GM12878 (cell line): ENCODE data around the gene MYBPC1. TPM values are rescaled to one million over a fixed set of nuclear protein-coding genes. Genes with fewer than 3 reads are reported as not detected.
"Not testable (repeated sequence)": the region's sequence is repeated elsewhere in the genome, so short reads cannot be mapped to it uniquely, and the experiment has no call there.

ENCODE experiments used
- ATAC-seq: fragments of 200-7000 bp; cut with Tn5 transposase; 3 replicates; pipeline ENCODE4 v1.9.1; 2020; ENCODE audit warnings: mild to moderate bottlenecking, moderate library complexity
- BruUV-seq: library from RNA; stranded (reverse); fragments of 400-500 nt; replicated peaks from 2 replicates; lab custom pipeline; 2021; lab: Mats Ljungman, UMichigan
- CTCF ChIA-PET: fragments of 300-600 bp; sonication (Branson Sonifier 250); formaldehyde crosslinking; extraction: SDS; loops from one replicate; lab custom pipeline; 2021; ENCODE audit warnings: inconsistent platforms; lab: Yijun Ruan, JAX
- POLR2A ChIA-PET: fragments of 350-600 bp; formaldehyde crosslinking; extraction: SDS; loops from one replicate; lab custom pipeline; 2021; ENCODE audit warnings: inconsistent platforms; lab: Charles Lee
- RAD21 ChIA-PET: fragments of 300-600 bp; sonication (Branson Sonifier 250); formaldehyde crosslinking; loops from one replicate; lab custom pipeline; 2023; ENCODE audit warnings: antibody characterized with exemption; ENCODE audit not compliant: unreplicated experiment; lab: Charles Lee
- SMC1A ChIA-PET: fragments of 300-600 bp; sonication (Branson Sonifier 250); formaldehyde crosslinking; loops from one replicate; lab custom pipeline; 2023; ENCODE audit not compliant: unreplicated experiment, uncharacterized antibody; lab: Charles Lee
- DNase-seq: peaks from one replicate; pipeline ENCODE4 v3.0.0-alpha.2; 2011; ENCODE audit warnings: low read depth, low spot score
- FAIRE-seq: peaks from 3 replicates; lab custom pipeline; 2011; peaks lifted over from hg19 to GRCh38; lab: Jason Lieb, UNC
- H2AFZ ChIP-seq: 2 replicates; pipeline ENCODE4 v1.6.0; 2011; ENCODE audit warnings: low read depth, low read length, control low read depth; ENCODE audit not compliant: control insufficient read depth
- H3K27ac ChIP-seq: 2 replicates; pipeline ENCODE4 v1.5.1; 2011; ENCODE audit warnings: control low read depth; ENCODE audit not compliant: control insufficient read depth, insufficient read depth
- H3K27me3 ChIP-seq, 2 experiments: replicated peaks in 1 of 2; 2 replicates each; pipeline versions ENCODE4 v1.6.0 to v1.6.1; 2011; ENCODE audit warnings: low read length in 1 of 2; ENCODE audit not compliant: control insufficient read depth in 2 of 2, insufficient read depth in 2 of 2
- H3K36me3 ChIP-seq, 2 experiments: 2 replicates each; pipeline ENCODE4 v1.5.1; 2011; ENCODE audit warnings: low read length in 1 of 2; ENCODE audit not compliant: control insufficient read depth in 2 of 2, insufficient read depth in 2 of 2
- H3K4me1 ChIP-seq: 2 replicates; pipeline ENCODE4 v1.6.1; 2011; ENCODE audit warnings: mild to moderate bottlenecking, low read length, moderate library complexity, mixed read lengths; ENCODE audit not compliant: control insufficient read depth, insufficient read depth
- H3K4me2 ChIP-seq: 2 replicates; pipeline ENCODE4 v1.6.0; 2011; ENCODE audit warnings: control low read depth; ENCODE audit not compliant: control insufficient read depth, insufficient read depth
- H3K4me3 ChIP-seq: fragments of 200-600 bp; sonication (generic); 2 replicates; pipeline ENCODE4 v1.5.1; 2016
- H3K79me2 ChIP-seq: 2 replicates; pipeline ENCODE4 v1.6.0; 2011; ENCODE audit warnings: low read length; ENCODE audit not compliant: control insufficient read depth, insufficient read depth
- H3K9ac ChIP-seq: 2 replicates; pipeline ENCODE4 v1.8.0; 2011; ENCODE audit warnings: low read length, control low read depth, mixed read lengths; ENCODE audit not compliant: control insufficient read depth, insufficient read depth
- H3K9me3 ChIP-seq: replicated peaks from 3 replicates; pipeline ENCODE4 v1.5.1; 2011; ENCODE audit warnings: mild to moderate bottlenecking, low read length; ENCODE audit not compliant: control insufficient read depth, insufficient read depth
- H4K20me1 ChIP-seq: 2 replicates; pipeline ENCODE4 v1.6.0; 2011; ENCODE audit not compliant: control insufficient read depth, insufficient read depth
- ATF2 ChIP-seq: IDR thresholded peaks from 2 replicates; pipeline ENCODE4 v1.6.1; 2012; ENCODE audit warnings: low read length, inconsistent platforms
- BCL3 ChIP-seq: IDR thresholded peaks from 2 replicates; pipeline ENCODE4 v1.6.1; 2011; ENCODE audit warnings: borderline replicate concordance, low read depth, mild to moderate bottlenecking, moderate library complexity, low read length; ENCODE audit not compliant: insufficient read depth, poor library complexity, severe bottlenecking
- BMI1 ChIP-seq: fragments of 450-650 bp; IDR thresholded peaks from 2 replicates; pipeline ENCODE4 v1.6.1; 2016; ENCODE audit warnings: mild to moderate bottlenecking, moderate library complexity, borderline replicate concordance
- IKZF1 ChIP-seq: fragments of 450-650 bp; conservative IDR thresholded peaks from 2 replicates; pipeline ENCODE4 v1.6.1; 2017; ENCODE audit warnings: antibody characterized with exemption, mild to moderate bottlenecking
- NFIC ChIP-seq: IDR thresholded peaks from 2 replicates; pipeline ENCODE4 v1.6.1; 2012; ENCODE audit warnings: low read depth, mild to moderate bottlenecking, inconsistent platforms, low read length, moderate library complexity
- RCOR1 ChIP-seq: conservative IDR thresholded peaks from 2 replicates; pipeline ENCODE4 v1.6.1; 2012; ENCODE audit warnings: low read depth, low read length, improper control_type of control experiment
- TCF12 ChIP-seq: IDR thresholded peaks from 2 replicates; pipeline ENCODE4 v1.6.1; 2011; ENCODE audit warnings: low read depth, mild to moderate bottlenecking, low read length
- WGBS: methylation state at CpG from one replicate; pipeline ENCODE4 v1.1.6; 2016; ENCODE audit warnings: low lambda C conversion rate; ENCODE audit not compliant: insufficient replicate concordance, insufficient coverage; ENCODE audit errors: missing lambda C conversion rate; 5-methylcytosine and 5-hydroxymethylcytosine counted together
- in situ Hi-C: fragments of 300-500 bp; cut with MboI; formaldehyde crosslinking; loops from 9 replicates; pipeline ENCODE4 v1.14.3; 2018; ENCODE audit warnings: mixed read lengths
- intact Hi-C: fragments of 100-400 bp; cut with micrococcal nuclease; formaldehyde crosslinking; loops from one replicate; pipeline ENCODE4 v1.14.2; 2022; ENCODE audit not compliant: unreplicated experiment
- polyA plus RNA-seq, 11 experiments: library from polyadenylated mRNA; depleted of rRNA in 4 of 11; unstranded in 6 of 11; stranded (reverse) in 5 of 11; fragments of >200 nt; fragmentation: Nextera tagmentation in 4 of 11; fragmentation: Illumina TruSeq in 1 of 11; extraction: Ambion mirVana in 4 of 11; extraction: Trizol in 1 of 11; gene quantifications; 1 replicate in 1 of 11; 2 replicates in 10 of 11; pipeline versions ENCODE4 v1.2.1 to v1.2.3, GENCODE V29; 2011 to 2016; ENCODE audit warnings: inconsistent platforms in 2 of 11, missing spikeins in 2 of 11, low read depth in 1 of 11
- total RNA-seq, 4 experiments: library from RNA; depleted of rRNA in 3 of 4; stranded (reverse); fragments of >200 nt in 3 of 4; fragmentation: Illumina TruSeq in 1 of 4; extraction: Trizol in 1 of 4; gene quantifications; 2 replicates each; pipeline versions ENCODE4 v1.2.1 to v1.2.3, GENCODE V29; 2013 to 2021

Gene MYBPC1
- total and polyA plus RNA-seq, 10 of the 15 experiments (the other 5 are each of a cell fraction or from before 2014, with no cell fraction given), result not detected

GRCh38 chr12:101557094-101557493 lies 37.7 kb upstream of the MYBPC1 start:
- TF ChIP-seq IKZF1, result no peak
- TF ChIP-seq ATF2, result no peak
- no peak for TF ChIP-seq BMI1
- TF ChIP-seq BCL3, result no peak
- TF ChIP-seq TCF12, result no peak
- no peak for TF ChIP-seq RCOR1
- no peak for TF ChIP-seq NFIC
- POLR2A ChIA-PET, result no interaction called here

GRCh38 chr12:101558726-101559125 lies 36.0 kb upstream of the MYBPC1 start:
- H3K36me3 ChIP-seq, RAD21 ChIA-PET, intact Hi-C loops, H3K9ac ChIP-seq, FAIRE-seq, BruUV-seq, ATAC-seq, H3K79me2 ChIP-seq, CTCF ChIA-PET, H3K4me1 ChIP-seq, H3K27me3 ChIP-seq, H3K4me2 ChIP-seq, in situ Hi-C loops, H3K27ac ChIP-seq, POLR2A ChIA-PET, H4K20me1 ChIP-seq, H2AFZ ChIP-seq, DNase-seq, H3K9me3 ChIP-seq, H3K4me3 ChIP-seq, SMC1A ChIA-PET: not testable (repeated sequence)
- WGBS, result 82% methylated on average over 7 of the region's 7 CpGs

More at GRCh38 chr12:101557094-101557493, 37.7 kb upstream of the MYBPC1 start:
- 12% methylated on average over 4 of the region's 4 CpGs for WGBS
- ATAC-seq, result no peak
- ChIA-PET RAD21 (no interaction called here), CTCF (interaction anchor here (0.6 to 0.9 kb wide), 3 partner anchors 14 to 200 kb away, joined by 3 to 4 read pairs (median 3); no protein-coding TSS in a partner anchor), SMC1A (interaction anchor here (1.6 kb wide), 1 partner anchor 28 kb away, joined by 4 read pairs; no protein-coding TSS in a partner anchor)
- Histone ChIP-seq H3K4me1 (no peaks in the 10 kb centered on the region), H2AFZ (no peak overlapping the region), H3K4me3 (no peak overlapping the region), H3K4me2 (no peak overlapping the region), H3K79me2 (no peaks in the 10 kb centered on the region), H3K27me3 (no peaks in the 10 kb centered on the region; a peak in 1 of 4 replicates), H3K27ac (no peak overlapping the region), H3K36me3 (no peaks in the 10 kb centered on the region), H3K9me3 (no peaks in the 10 kb centered on the region), H4K20me1 (no peaks in the 10 kb centered on the region), H3K9ac (no peak overlapping the region)
- DNase-seq, result no peak
- BruUV-seq, result no TSS peak
- in situ Hi-C loops, result no loop called here
- FAIRE-seq, result no peak
- intact Hi-C loops, result no loop called here
